Naive thymus-derived CD4-positive, alpha-beta T cell (primary cell): ENCODE data around the gene CENPX. TPM values are rescaled to one million over a fixed set of nuclear protein-coding genes. Genes with fewer than 3 reads are reported as not detected.

Experiments used
- ATAC-seq: fragments of 150-1000 bp; cut with Tn5 transposase; 2 replicates; pipeline ENCODE4 v1.10.0; 2021; ENCODE audit warnings: mild to moderate bottlenecking, moderate library complexity
- CTCF ChIA-PET: fragments of 350-600 bp; sonication (Branson Sonifier 250); formaldehyde crosslinking; loops from one replicate; lab custom pipeline; 2021; ENCODE audit warnings: antibody characterized with exemption; lab: Charles Lee
- POLR2A ChIA-PET: fragments of 350-600 bp; sonication (Branson Sonifier 250); formaldehyde crosslinking; loops from one replicate; lab custom pipeline; 2021; ENCODE audit warnings: antibody characterized with exemption, inconsistent platforms; lab: Charles Lee
- DNase-seq, 9 donors: peaks; one replicate each; pipeline versions ENCODE4 v3.0.0 to v3.0.0-alpha.2; 2020 to 2022; ENCODE audit warnings: mixed read lengths in 1 of 9
- H3K27ac ChIP-seq: one replicate; pipeline ENCODE4 v1.7.0; 2013; ENCODE audit warnings: mild to moderate bottlenecking, low read depth, low read length, moderate library complexity
- H3K27me3 ChIP-seq, 2 donors: one replicate each; pipeline ENCODE4 v1.7.0; 2013; ENCODE audit warnings: low read length in 2 of 2, mild to moderate bottlenecking in 2 of 2, moderate library complexity in 2 of 2; ENCODE audit not compliant: control insufficient read depth in 2 of 2, insufficient read depth in 2 of 2
- H3K36me3 ChIP-seq, 3 experiments: 1 replicate in 2 of 3; 2 replicates in 1 of 3; pipeline ENCODE4 v1.7.0; 2013; ENCODE audit warnings: low read length in 3 of 3, mild to moderate bottlenecking in 3 of 3, moderate library complexity in 1 of 3; ENCODE audit not compliant: insufficient read depth in 3 of 3, control insufficient read depth in 2 of 3
- H3K4me1 ChIP-seq, 2 donors: one replicate each; pipeline ENCODE4 v1.7.0; 2013; ENCODE audit warnings: low read length in 2 of 2, mild to moderate bottlenecking in 2 of 2, moderate library complexity in 1 of 2; ENCODE audit not compliant: control insufficient read depth in 2 of 2, insufficient read depth in 2 of 2
- H3K4me3 ChIP-seq: 2 replicates; pipeline ENCODE4 v1.7.0; 2013; ENCODE audit warnings: mild to moderate bottlenecking, low read length
- H3K9me3 ChIP-seq, 3 experiments: 1 replicate in 2 of 3; 2 replicates in 1 of 3; pipeline ENCODE4 v1.7.0; 2013; ENCODE audit warnings: low read length in 3 of 3; ENCODE audit not compliant: control insufficient read depth in 2 of 3
- H3K27ac Mint-ChIP-seq, 9 donors: one replicate each; pipeline ENCODE4 v1.8.0; 2020 to 2022; ENCODE audit warnings: mixed read lengths in 9 of 9, mild to moderate bottlenecking in 8 of 9, moderate library complexity in 5 of 9, inconsistent platforms in 2 of 9
- H3K27me3 Mint-ChIP-seq, 5 donors: one replicate each; pipeline ENCODE4 v1.8.0; 2021 to 2022; ENCODE audit warnings: mixed read lengths in 5 of 5, mild to moderate bottlenecking in 1 of 5
- H3K36me3 Mint-ChIP-seq, 5 donors: one replicate each; pipeline ENCODE4 v1.8.0; 2020 to 2022; ENCODE audit warnings: mixed read lengths in 5 of 5, mild to moderate bottlenecking in 3 of 5, inconsistent platforms in 1 of 5
- H3K4me1 Mint-ChIP-seq, 7 donors: one replicate each; pipeline ENCODE4 v1.8.0; 2020 to 2022; ENCODE audit warnings: mixed read lengths in 7 of 7, mild to moderate bottlenecking in 3 of 7, inconsistent platforms in 1 of 7
- H3K4me3 Mint-ChIP-seq, 10 donors: one replicate each; pipeline ENCODE4 v1.8.0; 2020 to 2022; ENCODE audit warnings: mild to moderate bottlenecking in 10 of 10, mixed read lengths in 10 of 10, moderate library complexity in 6 of 10, inconsistent platforms in 2 of 10
- H3K9me3 Mint-ChIP-seq, 11 donors: one replicate each; pipeline ENCODE4 v1.8.0; 2020 to 2022; ENCODE audit warnings: mixed read lengths in 11 of 11, mild to moderate bottlenecking in 4 of 11, inconsistent platforms in 1 of 11, moderate library complexity in 1 of 11
- intact Hi-C, 2 donors: fragments of 100-400 bp; cut with micrococcal nuclease; formaldehyde crosslinking; loops; one replicate each; pipeline ENCODE4 v1.15.1; 2023
- polyA plus RNA-seq, 2 donors: library from polyadenylated mRNA; unstranded; fragments of 300-500 nt; fragmentation: Illumina TruSeq; gene quantifications; one replicate each; pipeline ENCODE4 v1.2.3, GENCODE V29; 2021
- total RNA-seq, 6 experiments: library from RNA in 5 of 6; stranded (reverse) in 5 of 6; gene quantifications; 1 replicate in 5 of 6; 2 replicates in 1 of 6; pipeline ENCODE4 v1.2.3 and lab custom pipeline; 2021 to 2026

CENPX gene
- total and polyA plus RNA-seq, 7 experiments from 2014 or later, result 25.5 to 72.7 (median 34.1) TPM

DNA sequence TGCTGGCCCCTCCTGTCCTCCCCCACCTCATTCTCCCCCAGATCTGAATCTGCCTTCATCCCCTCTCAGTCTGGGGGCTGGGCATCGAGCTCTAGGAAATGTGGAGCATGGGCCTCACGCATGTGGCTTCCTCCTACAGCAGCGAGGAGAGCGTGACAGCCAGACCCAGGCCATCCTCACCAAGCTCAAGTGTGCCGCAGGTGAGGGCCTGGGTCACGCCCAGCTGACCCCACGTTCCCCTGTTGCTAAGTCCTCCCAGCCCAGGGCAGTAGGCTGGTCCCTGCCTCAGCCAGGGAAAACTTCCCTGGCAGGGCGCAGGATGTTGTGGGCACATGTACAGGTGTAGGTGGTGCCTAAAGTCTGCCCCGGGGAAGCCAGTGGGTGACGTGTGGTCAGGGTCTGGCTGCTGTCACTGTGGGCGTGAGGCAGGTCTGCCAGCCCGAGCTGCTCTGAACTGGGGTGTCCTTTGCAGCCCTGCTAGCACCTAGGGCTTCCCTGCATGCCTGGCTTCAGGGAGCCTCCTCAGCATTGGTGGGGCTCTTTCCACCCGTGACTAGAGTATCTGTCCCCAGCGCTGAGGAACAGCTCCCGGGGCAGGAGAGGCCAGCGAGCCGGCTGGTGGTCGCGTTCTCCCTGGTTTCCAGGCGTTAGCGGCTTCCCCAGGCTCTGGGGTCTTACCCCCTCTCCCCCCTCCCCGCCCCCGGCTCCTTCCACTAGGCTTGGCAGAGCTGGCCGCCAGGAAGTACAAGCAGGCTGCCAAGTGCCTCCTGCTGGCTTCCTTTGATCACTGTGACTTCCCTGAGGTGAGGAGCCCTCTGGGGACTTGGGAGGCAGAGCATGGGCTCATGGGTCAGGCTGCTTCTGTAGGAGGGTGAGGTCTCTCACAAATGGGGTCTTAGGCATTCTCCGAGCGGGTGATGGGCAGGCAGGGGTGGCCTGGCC lies 32.6 kb upstream of the CENPX start:
- H3K27ac ChIP-seq, result no peak overlapping the region
- H3K9me3 ChIP-seq, result no peaks in the 10 kb centered on the region
- Mint-ChIP-seq H3K4me1 (peaks cover 0 to 21% (median 10%) of the 10 kb centered on the region in 7 donors), H3K36me3 (peaks cover 0 to 9% (median 0%) of the 10 kb centered on the region in 5 donors), H3K27ac (peak overlapping the region in 1 of 9 donors; percentile 33), H3K4me3 (peak overlapping the region in 4 of 10 donors; percentile 9 to 66 (median 32)), H3K9me3 (no peaks in the 10 kb centered on the region), H3K27me3 (no peaks in the 10 kb centered on the region)
- ChIA-PET POLR2A (interaction anchor here (1.9 to 7.7 kb wide), 2 partner anchors 10 to 43 kb away, joined by 5 to 54 read pairs; partner anchors contain the start of gene DUS1L), CTCF (no interaction called here)
- DNase-seq, result peak in 1 of 9 donors; percentile 8
- H3K27me3 ChIP-seq, result no peaks in the 10 kb centered on the region
- intact Hi-C loops, result no loop called here
- H3K36me3 ChIP-seq, result peaks cover 0 to 68% (median 16%) of the 10 kb centered on the region in 3 experiments
- H3K4me1 ChIP-seq, result peaks cover 18 to 29% of the 10 kb centered on the region in 2 donors
- ATAC-seq, result no peak
- no peak overlapping the region for H3K4me3 ChIP-seq

DNA sequence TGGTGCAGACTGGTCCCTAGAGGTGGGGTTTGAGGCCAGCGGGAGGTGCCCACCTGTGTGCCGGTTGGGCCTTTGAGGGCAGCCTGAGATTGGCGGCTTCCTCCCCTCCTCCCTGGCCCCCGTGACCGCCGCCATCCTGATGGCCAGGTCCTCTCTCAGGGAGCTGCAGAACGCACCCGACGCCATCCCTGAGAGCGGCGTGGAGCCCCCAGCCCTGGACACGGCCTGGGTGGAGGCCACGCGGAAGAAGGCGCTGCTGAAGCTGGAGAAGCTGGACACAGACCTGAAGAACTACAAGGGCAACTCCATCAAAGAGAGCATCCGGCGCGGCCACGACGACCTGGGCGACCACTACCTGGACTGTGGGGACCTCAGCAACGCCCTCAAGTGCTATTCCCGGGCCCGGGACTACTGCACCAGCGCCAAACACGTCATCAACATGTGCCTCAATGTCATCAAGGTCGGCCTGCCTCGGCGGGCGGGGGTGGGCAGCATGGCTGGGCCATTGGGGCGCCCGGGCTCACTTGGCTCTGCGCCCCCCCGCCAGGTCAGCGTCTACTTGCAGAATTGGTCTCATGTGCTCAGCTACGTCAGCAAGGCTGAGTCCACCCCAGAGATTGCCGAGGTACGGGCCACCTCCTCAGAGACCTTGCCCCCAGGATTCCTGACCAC lies 31.8 kb upstream of the CENPX start:
- no peaks in the 10 kb centered on the region for H3K27me3 Mint-ChIP-seq

DNA sequence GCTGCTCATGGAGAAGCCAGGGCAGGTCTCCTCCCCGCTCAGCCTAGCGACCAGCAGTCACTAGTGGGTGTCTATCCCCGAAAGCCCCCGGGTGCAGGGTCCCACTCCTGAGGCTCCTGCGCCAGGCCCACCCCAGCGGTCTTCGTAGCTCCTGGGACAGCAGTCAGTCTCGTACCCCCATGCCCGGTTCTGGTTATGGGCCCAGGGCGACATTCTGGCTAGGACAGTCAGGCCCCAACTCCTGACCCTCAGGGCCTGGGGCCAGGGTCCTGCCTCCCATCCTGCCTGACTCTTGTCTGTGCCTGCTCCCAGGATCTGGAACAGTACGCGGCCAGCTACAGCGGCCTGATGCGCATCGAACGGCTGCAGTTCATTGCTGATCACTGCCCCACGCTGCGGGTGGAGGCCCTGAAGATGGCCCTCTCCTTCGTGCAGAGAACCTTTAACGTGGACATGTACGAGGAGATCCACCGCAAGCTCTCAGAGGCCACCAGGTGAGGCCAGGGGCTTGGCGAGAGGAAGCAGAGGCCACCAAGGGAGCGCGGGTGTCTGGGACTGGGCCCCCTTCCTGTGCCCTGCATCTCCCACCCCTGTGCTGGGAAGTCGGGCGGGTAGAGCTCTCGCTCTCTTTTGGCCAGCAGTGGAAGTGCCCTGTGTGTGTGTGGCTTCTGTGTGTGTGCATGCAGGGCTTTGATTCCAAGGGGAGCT lies 31.0 kb upstream of the CENPX start:
- POLR2A ChIA-PET, result interaction anchor here (0.7 to 7.7 kb wide), 4 partner anchors 8 to 45 kb away, joined by 4 to 54 read pairs (median 5); partner anchors contain the start of gene DUS1L
- H3K4me3 Mint-ChIP-seq, result peak overlapping the region; percentile 60 to 85 (median 74)
- DNase-seq, result peak in 1 of 9 donors; percentile 6

More for the DNA sequence above, 31.8 kb upstream of the CENPX start:
- Histone ChIP-seq H3K27ac (no peak overlapping the region), H3K36me3 (peaks cover 0 to 67% (median 14%) of the 10 kb centered on the region in 3 experiments), H3K27me3 (no peaks in the 10 kb centered on the region), H3K4me1 (peaks cover 18 to 31% of the 10 kb centered on the region in 2 donors), H3K9me3 (no peaks in the 10 kb centered on the region), H3K4me3 (no peak overlapping the region)
- Mint-ChIP-seq H3K4me1 (peaks cover 0 to 28% (median 12%) of the 10 kb centered on the region in 7 donors), H3K27ac (peak overlapping the region in 2 of 9 donors; percentile 9 to 21), H3K9me3 (no peaks in the 10 kb centered on the region), H3K4me3 (peak overlapping the region in 5 of 10 donors; percentile 9 to 79 (median 51)), H3K36me3 (peaks cover 0 to 5% (median 0%) of the 10 kb centered on the region in 5 donors)
- POLR2A ChIA-PET, result interaction anchor here (1.9 to 7.7 kb wide), 2 partner anchors 11 to 44 kb away, joined by 5 to 54 read pairs; partner anchors contain the start of gene DUS1L
- DNase-seq (peak in 1 of 9 donors; percentile 9), ATAC-seq (no peak)
- CTCF ChIA-PET, result no interaction called here
- intact Hi-C loops, result no loop called here

GRCh38 chr17:82053130-82053529 lies 30.5 kb upstream of the CENPX start:
- Mint-ChIP-seq H3K36me3 (peaks cover 0 to 5% (median 0%) of the 10 kb centered on the region in 5 donors), H3K4me1 (peaks cover 0 to 28% (median 12%) of the 10 kb centered on the region in 7 donors), H3K27me3 (no peaks in the 10 kb centered on the region), H3K4me3 (peak overlapping the region; percentile 60 to 85 (median 74)), H3K27ac (peak overlapping the region in 6 of 9 donors; percentile 21 to 72 (median 59)), H3K9me3 (no peaks in the 10 kb centered on the region)
- intact Hi-C loops, result no loop called here
- ChIA-PET CTCF (no interaction called here), POLR2A (interaction anchor here (0.7 to 7.7 kb wide), 5 partner anchors 9 to 46 kb away, joined by 4 to 54 read pairs (median 5); partner anchors contain the start of genes DCXR and DUS1L)
- Histone ChIP-seq H3K9me3 (no peaks in the 10 kb centered on the region), H3K4me1 (peaks cover 18 to 31% of the 10 kb centered on the region in 2 donors), H3K36me3 (peaks cover 0 to 67% (median 14%) of the 10 kb centered on the region in 3 experiments), H3K4me3 (peak overlapping the region; percentile 74), H3K27ac (peak overlapping the region; percentile 72), H3K27me3 (no peaks in the 10 kb centered on the region)
- ATAC-seq, result no peak
- no peak for DNase-seq

More for the DNA sequence above, 31.0 kb upstream of the CENPX start:
- CTCF ChIA-PET, result no interaction called here
- H3K9me3 ChIP-seq, result no peaks in the 10 kb centered on the region
- H3K27ac ChIP-seq, result no peak overlapping the region
- Mint-ChIP-seq H3K9me3 (no peaks in the 10 kb centered on the region), H3K27me3 (no peaks in the 10 kb centered on the region), H3K36me3 (peaks cover 0 to 5% (median 0%) of the 10 kb centered on the region in 5 donors), H3K4me1 (peaks cover 0 to 28% (median 12%) of the 10 kb centered on the region in 7 donors), H3K27ac (peak overlapping the region in 7 of 9 donors; percentile 21 to 72 (median 46))
- intact Hi-C loops, result no loop called here
- no peaks in the 10 kb centered on the region for H3K27me3 ChIP-seq
- H3K4me1 ChIP-seq, result peaks cover 18 to 31% of the 10 kb centered on the region in 2 donors
- H3K36me3 ChIP-seq, result peaks cover 0 to 67% (median 14%) of the 10 kb centered on the region in 3 experiments
- H3K4me3 ChIP-seq, result no peak overlapping the region
- no peak for ATAC-seq

DNA sequence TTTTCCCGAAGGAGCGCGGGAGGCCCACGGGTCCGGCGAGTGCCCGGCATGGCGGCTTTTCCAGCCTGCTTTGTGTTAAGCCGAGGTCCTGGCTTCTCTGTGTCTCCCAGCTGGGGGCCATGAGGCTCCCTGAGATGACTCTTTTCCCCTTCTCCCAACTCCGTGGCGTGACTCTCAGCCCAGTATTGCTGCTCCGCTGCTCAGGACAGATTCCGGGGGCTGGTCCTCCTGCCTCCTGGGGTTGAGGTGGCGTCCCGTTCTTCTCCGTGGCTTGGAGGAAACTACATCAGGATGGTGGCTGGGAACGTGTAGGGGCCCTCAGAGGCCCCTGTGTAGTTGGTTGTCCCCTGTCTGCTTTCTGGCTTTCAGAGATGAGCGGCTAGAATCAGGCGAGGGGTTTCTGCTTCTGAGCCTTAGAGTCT lies 30.0 kb upstream of the CENPX start:
- H3K27me3 Mint-ChIP-seq, result no peaks in the 10 kb centered on the region
- H3K9me3 Mint-ChIP-seq, result no peaks in the 10 kb centered on the region
- CTCF ChIA-PET, result interaction anchor here (0.6 kb wide), 1 partner anchor 67 kb away, joined by 9 read pairs; no protein-coding TSS in a partner anchor

More for the DNA sequence above, 30.0 kb upstream of the CENPX start:
- no peaks in the 10 kb centered on the region for H3K9me3 ChIP-seq
- intact Hi-C loops, result no loop called here
- H3K4me1 Mint-ChIP-seq, result peaks cover 1 to 28% (median 12%) of the 10 kb centered on the region in 7 donors
- POLR2A ChIA-PET, result interaction anchor here (0.6 to 7.7 kb wide), 7 partner anchors 7 to 53 kb away, joined by 3 to 54 read pairs (median 4); partner anchors contain the start of genes DCXR and DUS1L
- peaks cover 18 to 31% of the 10 kb centered on the region in 2 donors for H3K4me1 ChIP-seq
- DNase-seq, result no peak
- peak overlapping the region; percentile 60 to 85 (median 74) for H3K4me3 Mint-ChIP-seq
- H3K27ac Mint-ChIP-seq, result peak overlapping the region in 4 of 9 donors; percentile 29 to 81 (median 56)
- H3K27ac ChIP-seq, result peak overlapping the region; percentile 72
- peaks cover 0 to 67% (median 10%) of the 10 kb centered on the region in 3 experiments for H3K36me3 ChIP-seq
- no peak for ATAC-seq
- no peaks in the 10 kb centered on the region for H3K27me3 ChIP-seq
- peaks cover 0 to 2% (median 0%) of the 10 kb centered on the region in 5 donors for H3K36me3 Mint-ChIP-seq
- peak overlapping the region; percentile 74 for H3K4me3 ChIP-seq
